Measurements from ENCODE around the gene INF2.

The INF2 gene

DNA sequence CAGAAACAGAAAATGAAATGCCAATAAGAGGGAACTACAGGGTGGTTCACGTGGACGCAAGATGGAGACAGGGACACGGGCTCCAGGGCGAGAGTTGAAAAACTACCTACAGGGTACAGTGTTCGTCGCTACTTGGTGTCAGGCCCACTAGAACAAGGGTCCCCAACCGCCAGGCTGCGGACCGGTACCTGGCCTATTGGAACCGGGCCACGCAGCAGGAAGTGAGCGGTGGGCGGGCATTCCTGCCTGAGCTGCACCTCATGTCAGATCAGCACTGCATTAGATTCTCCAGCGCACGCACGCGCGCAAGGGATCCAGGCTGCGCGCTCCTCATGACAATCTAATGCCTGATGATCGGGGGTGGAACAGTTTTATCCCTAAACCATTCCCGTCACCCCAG lies 14.8 kb downstream of the INF2 start:
- H3K9me3 ChIP-seq (ENCODE audit: control insufficient read depth, insufficient read depth, low read length): peaks cover 6% of the 10 kb centered on the region; the same call in 1 of the 2 replicates
- no peak overlapping the region for H3K9ac ChIP-seq (ENCODE audit: low read depth, low read length)
- H3K4me1 ChIP-seq (ENCODE audit: insufficient read depth, low read length): peaks cover 15% of the 10 kb centered on the region; the same call in 1 of the 2 replicates
- H3K36me3 ChIP-seq (ENCODE audit: insufficient read depth, low read length): no peaks in the 10 kb centered on the region; the same call in none of the 2 replicates

GRCh38 chr14:104705340-104706047 lies 16.1 kb downstream of the INF2 start:
- Histone ChIP-seq H3K9ac (ENCODE audit: low read depth, low read length) (no peak overlapping the region), H3K9me3 (ENCODE audit: control insufficient read depth, insufficient read depth, low read length) (peaks cover 6% of the 10 kb centered on the region; the same call in 1 of the 2 replicates), H3K36me3 (ENCODE audit: insufficient read depth, low read length) (no peaks in the 10 kb centered on the region; the same call in none of the 2 replicates), H3K4me1 (ENCODE audit: insufficient read depth, low read length) (peaks cover 15% of the 10 kb centered on the region; the same call in 1 of the 2 replicates)

- Histone ChIP-seq H3K36me3 (ENCODE audit: insufficient read depth, low read length) (no peaks in the 10 kb centered on the region; the same call in none of the 2 replicates), H3K4me1 (ENCODE audit: insufficient read depth, low read length) (peaks cover 15% of the 10 kb centered on the region; the same call in 1 of the 2 replicates), H3K9ac (ENCODE audit: low read depth, low read length) (no peak overlapping the region), H3K9me3 (ENCODE audit: control insufficient read depth, insufficient read depth, low read length) (peaks cover 6% of the 10 kb centered on the region; the same call in 1 of the 2 replicates)
Measured at GRCh38 chr14:104706733-104707607, 17.6 kb downstream of the INF2 start.

DNA sequence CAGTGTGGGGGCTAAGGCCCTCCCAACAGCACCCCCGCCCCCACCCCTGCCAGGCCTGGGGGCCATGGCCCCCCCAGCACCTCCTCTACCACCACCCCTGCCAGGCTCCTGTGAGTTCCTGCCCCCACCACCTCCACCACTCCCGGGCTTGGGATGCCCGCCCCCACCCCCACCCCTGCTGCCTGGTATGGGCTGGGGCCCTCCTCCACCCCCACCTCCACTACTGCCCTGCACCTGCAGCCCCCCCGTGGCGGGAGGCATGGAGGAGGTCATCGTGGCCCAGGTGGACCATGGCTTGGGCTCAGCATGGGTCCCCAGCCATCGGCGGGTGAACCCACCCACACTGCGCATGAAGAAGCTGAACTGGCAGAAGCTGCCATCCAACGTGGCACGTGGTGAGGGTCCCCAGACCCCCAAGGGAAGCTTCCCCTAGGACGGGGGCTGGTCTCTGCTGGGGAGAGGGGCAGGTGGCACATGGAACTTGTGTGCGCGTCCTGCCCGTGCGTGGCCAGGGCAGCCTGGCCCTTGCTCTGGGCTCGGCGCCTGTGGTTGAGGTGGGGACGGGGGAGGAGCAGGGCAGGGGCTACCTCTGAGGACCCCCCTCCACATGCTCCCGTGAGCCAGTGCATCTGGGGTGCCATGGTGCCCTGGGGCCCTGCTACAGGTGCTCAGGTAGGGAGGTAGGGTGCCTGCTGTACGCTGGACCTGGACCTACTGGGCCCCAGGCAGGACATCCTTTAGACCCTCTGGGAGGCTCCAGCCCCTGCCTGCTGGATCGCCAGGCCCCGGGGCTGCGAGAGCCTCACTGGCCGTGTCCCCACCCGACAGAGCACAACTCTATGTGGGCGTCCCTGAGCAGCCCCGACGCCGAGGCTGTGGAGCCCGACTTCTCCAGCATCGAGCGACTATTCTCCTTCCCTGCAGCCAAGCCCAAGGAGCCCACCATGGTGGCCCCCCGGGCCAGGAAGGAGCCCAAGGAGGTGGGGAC lies 18.5 kb downstream of the INF2 start:
- Histone ChIP-seq H3K4me1 (ENCODE audit: insufficient read depth, low read length) (peaks cover 15% of the 10 kb centered on the region; the same call in 1 of the 2 replicates), H3K36me3 (ENCODE audit: insufficient read depth, low read length) (no peaks in the 10 kb centered on the region; the same call in 1 of the 2 replicates), H3K9ac (ENCODE audit: low read depth, low read length) (no peak overlapping the region), H3K9me3 (ENCODE audit: control insufficient read depth, insufficient read depth, low read length) (peaks cover 6% of the 10 kb centered on the region; the same call in 1 of the 2 replicates)

- no peak overlapping the region for H3K9ac ChIP-seq (ENCODE audit: low read depth, low read length)
- peaks cover 15% of the 10 kb centered on the region; the same call in 1 of the 2 replicates for H3K4me1 ChIP-seq (ENCODE audit: insufficient read depth, low read length)
- H3K9me3 ChIP-seq (ENCODE audit: control insufficient read depth, insufficient read depth, low read length): peaks cover 6% of the 10 kb centered on the region; the same call in 1 of the 2 replicates
- H3K36me3 ChIP-seq (ENCODE audit: insufficient read depth, low read length): no peaks in the 10 kb centered on the region; the same call in 1 of the 2 replicates
Measured at GRCh38 chr14:104708606-104709268, 19.3 kb downstream of the INF2 start.

DNA sequence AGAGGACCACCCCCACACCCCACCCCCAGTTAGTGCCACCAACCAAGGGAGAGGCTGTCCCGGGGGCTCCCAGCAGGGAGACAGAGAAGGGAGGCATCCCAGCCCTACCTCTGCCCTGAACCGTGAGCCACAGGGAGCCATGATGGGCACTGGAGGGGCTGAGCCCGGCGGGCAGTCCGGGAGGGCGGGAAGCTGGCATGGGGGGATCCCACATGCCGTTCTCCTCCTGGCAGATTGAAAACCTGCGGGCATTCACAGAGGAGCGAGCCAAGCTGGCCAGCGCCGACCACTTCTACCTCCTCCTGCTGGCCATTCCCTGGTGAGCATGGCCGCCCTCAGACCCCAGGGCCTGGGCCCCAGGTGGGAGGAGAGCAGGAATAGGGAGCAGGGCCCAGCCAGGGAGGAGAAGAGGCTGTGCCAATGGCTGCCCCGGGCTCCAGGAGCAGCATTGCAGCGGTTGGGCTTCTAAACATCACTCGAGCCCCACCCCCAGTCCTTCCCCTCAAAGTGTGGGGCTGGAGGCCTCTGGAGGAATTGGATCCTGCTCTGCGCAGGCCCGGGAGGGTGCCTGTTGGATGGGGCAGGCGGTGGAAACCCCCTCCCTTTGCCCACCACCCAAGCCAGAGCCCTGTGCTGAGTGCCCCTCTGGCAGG lies 20.1 kb downstream of the INF2 start:
- no peaks in the 10 kb centered on the region; the same call in 1 of the 2 replicates for H3K36me3 ChIP-seq (ENCODE audit: insufficient read depth, low read length)

GRCh38 chr14:104710071-104710735 lies 20.8 kb downstream of the INF2 start:
- Histone ChIP-seq H3K4me1 (ENCODE audit: insufficient read depth, low read length) (peaks cover 15% of the 10 kb centered on the region; the same call in 1 of the 2 replicates), H3K36me3 (ENCODE audit: insufficient read depth, low read length) (no peaks in the 10 kb centered on the region; the same call in 1 of the 2 replicates), H3K9me3 (ENCODE audit: control insufficient read depth, insufficient read depth, low read length) (no peaks in the 10 kb centered on the region), H3K9ac (ENCODE audit: low read depth, low read length) (no peak overlapping the region)

More for the DNA sequence above, 20.1 kb downstream of the INF2 start:
- Histone ChIP-seq H3K4me1 (ENCODE audit: insufficient read depth, low read length) (peaks cover 15% of the 10 kb centered on the region; the same call in 1 of the 2 replicates), H3K9me3 (ENCODE audit: control insufficient read depth, insufficient read depth, low read length) (peaks cover 4% of the 10 kb centered on the region; the same call in 1 of the 2 replicates), H3K9ac (ENCODE audit: low read depth, low read length) (no peak overlapping the region)

DNA sequence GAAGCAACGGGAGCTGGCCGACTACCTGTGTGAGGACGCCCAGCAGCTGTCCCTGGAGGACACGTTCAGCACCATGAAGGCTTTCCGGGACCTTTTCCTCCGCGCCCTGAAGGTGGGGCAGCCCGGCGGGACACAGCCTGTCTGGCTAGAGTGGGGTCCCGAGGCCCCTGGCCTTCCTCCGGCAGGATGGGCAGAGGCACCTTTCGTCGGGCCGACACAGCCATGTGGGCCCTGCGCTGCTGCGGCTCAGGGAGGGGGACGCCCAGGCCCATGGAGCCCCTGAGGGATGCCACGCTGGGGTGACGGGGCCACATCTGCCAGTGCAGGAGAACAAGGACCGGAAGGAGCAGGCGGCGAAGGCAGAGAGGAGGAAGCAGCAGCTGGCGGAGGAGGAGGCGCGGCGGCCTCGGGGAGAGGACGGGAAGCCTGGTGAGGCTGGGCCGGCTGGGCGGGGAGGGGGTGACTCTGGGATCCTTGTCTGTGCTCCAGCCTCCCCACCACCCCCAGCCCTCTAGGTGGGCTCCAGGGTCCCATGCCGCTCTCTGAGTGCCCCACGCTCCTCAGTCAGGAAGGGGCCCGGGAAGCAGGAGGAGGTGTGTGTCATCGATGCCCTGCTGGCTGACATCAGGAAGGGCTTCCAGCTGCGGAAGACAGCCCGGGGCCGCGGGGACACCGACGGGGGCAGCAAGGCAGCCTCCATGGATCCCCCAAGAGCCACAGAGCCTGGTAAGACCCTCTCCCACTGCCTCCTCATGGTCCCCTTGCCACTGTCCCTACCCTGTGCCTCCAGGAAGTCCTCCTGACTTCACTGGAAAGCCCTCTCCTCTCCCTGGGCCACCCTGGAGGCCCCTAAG lies 23.7 kb downstream of the INF2 start:
- no peaks in the 10 kb centered on the region for H3K36me3 ChIP-seq (ENCODE audit: insufficient read depth, low read length)
- H3K9me3 ChIP-seq (ENCODE audit: control insufficient read depth, insufficient read depth, low read length): no peaks in the 10 kb centered on the region
- no peak overlapping the region for H3K9ac ChIP-seq (ENCODE audit: low read depth, low read length)
- peaks cover 4% of the 10 kb centered on the region; the same call in 1 of the 2 replicates for H3K4me1 ChIP-seq (ENCODE audit: insufficient read depth, low read length)

GRCh38 chr14:104714066-104714465 lies 24.6 kb downstream of the INF2 start:
- Histone ChIP-seq H3K9me3 (ENCODE audit: control insufficient read depth, insufficient read depth, low read length) (no peaks in the 10 kb centered on the region), H3K36me3 (ENCODE audit: insufficient read depth, low read length) (no peaks in the 10 kb centered on the region), H3K9ac (ENCODE audit: low read depth, low read length) (no peak overlapping the region), H3K4me1 (ENCODE audit: insufficient read depth, low read length) (no peaks in the 10 kb centered on the region)

- Histone ChIP-seq H3K9me3 (ENCODE audit: control insufficient read depth, insufficient read depth, low read length) (no peaks in the 10 kb centered on the region), H3K9ac (ENCODE audit: low read depth, low read length) (no peak overlapping the region), H3K36me3 (ENCODE audit: insufficient read depth, low read length) (no peaks in the 10 kb centered on the region)
Measured at GRCh38 chr14:104714681-104715080, 25.3 kb downstream of the INF2 start.

GRCh38 chr14:104715416-104715815 lies 26.0 kb downstream of the INF2 start:
- Histone ChIP-seq H3K36me3 (ENCODE audit: insufficient read depth, low read length) (no peaks in the 10 kb centered on the region; the same call in 1 of the 2 replicates), H3K9ac (ENCODE audit: low read depth, low read length) (no peak overlapping the region), H3K4me1 (ENCODE audit: insufficient read depth, low read length) (no peaks in the 10 kb centered on the region), H3K9me3 (ENCODE audit: control insufficient read depth, insufficient read depth, low read length) (no peaks in the 10 kb centered on the region)

More at GRCh38 chr14:104714681-104715080, 25.3 kb downstream of the INF2 start:
- H3K4me1 ChIP-seq (ENCODE audit: insufficient read depth, low read length): no peaks in the 10 kb centered on the region

Data from ES-I3 (cell line).